GM21825 (cell line): Measurements from ENCODE around the gene GLIPR1.
"Not testable (repeated sequence)": the region's sequence is repeated elsewhere in the genome, so short reads cannot be mapped to it uniquely, and the experiment has no call there.

Experiments used
- ATAC-seq: cut with Tn5 transposase; IDR thresholded peaks from one replicate; pipeline ENCODE4 v1.9.1; 2021; ENCODE audit warnings: mild to moderate bottlenecking, moderate library complexity; ENCODE audit not compliant: unreplicated experiment

GLIPR1 gene

DNA sequence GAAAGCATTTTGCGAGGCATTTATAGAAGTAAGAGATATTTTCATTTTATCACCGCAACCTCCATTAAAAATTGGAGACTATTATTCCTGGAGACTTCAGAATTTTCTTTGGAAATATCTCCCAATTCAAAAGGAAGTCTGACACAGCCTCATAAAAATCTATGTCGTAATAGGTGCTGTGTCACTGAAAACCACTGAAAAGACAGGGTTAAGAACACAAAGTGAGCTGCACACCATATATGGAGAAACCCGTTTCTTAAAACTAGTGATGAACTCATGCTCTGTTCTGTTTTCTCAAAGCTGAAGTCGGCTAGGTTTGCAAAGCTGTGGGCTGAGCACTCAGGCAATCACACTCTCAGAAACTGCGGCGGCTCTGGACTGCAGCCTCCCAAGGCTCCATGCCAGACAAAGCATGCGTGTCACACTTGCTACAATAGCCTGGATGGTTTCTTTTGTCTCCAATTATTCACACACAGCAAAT is at the start of gene GLIPR1:
Gene GLIPR1, plus strand, starts transcription at position 287 of the 481 bp plus-strand sequence. Its CDS starts 126 bp downstream, at position 413.
- ATAC-seq = peak; percentile 84

DNA sequence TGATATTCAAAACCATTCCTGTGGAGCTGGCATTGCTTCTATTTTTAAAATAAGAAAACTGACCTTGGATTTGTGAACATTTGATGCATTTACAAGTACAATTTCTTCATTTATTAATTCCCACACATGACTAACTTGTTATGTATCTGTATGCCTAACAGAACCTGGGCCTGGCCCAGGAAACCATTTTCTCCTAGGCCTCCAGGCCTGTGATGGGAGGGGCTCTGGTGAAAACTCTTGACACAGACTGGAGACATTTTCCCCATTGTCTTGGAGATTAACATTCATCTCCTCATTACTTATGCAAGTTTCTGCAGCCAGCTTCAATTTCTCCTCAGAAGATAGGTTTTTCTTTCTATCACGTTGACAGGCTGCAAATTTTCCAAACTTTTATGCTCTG is 47.6 kb upstream of the GLIPR1 start:
- no peak for ATAC-seq

DNA sequence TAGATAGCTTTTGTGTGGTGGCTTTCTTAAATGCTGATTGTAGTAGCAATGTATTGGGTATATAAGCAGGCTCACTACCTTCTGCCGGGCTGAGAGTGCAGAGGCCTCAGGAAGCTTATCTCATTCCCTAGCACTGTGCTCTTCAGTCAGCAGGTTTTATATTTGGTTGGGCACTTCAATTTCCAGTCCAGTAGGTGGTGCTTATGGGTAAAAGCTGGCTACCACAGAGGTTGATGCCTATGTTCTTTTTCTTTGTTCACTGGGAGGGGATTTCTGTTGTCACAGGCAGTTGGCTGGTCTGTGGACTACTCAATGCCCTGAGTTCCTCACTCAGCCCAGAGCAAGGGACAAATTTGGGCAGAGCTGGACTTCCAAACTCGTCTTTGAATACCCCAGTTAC is 43.0 kb upstream of the GLIPR1 start:
- no peak for ATAC-seq

DNA sequence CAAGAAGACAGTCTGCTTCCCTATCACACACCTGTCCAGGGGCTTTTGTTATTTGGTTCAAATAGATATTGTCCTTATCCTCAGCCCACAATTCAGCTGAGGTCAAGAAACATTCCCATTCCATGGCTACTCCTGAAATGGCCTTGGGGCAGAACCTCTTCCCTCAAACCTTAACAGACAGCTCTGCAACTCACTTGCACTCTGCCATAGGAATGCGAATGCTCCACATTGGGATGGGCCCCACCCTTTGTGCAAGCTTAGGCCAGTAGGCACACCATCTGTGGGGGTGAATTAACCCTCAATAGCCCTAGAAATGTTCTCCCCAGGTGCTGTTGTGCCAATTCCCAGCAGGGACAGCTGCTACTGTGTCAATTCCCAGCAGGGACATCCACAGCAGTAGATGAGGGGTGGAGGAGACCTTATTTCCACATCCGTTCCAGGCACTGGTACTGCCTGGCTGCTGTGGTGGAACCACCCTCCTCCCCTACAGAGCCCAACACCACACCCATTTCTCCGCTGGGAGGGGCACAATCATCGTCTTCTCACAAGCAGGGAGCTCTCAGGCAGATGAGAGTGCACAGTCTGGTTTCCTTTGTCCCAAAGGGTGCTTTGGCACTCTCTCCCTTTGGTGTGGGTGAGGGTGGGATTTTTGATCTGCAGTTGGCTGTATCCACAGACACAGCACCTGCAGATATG is 42.3 kb upstream of the GLIPR1 start:
- no peak for ATAC-seq

DNA sequence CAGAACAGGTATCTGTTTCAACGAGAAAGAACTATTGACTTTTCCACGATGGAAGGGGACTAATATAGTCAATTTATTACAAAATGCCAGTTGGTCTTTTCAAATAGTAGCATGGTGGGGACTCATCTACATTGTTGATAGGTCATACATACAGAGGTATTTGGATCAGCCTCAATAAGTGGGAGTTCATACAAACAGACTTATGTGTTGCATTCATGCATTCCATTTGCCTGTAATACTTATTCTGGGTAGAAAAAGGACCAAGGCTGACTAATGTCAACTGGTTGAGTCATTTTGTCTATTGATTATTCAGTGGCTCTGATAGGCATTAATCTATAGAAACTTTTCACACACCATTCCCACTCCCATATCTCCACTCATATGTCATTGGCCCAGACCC is 41.5 kb upstream of the GLIPR1 start:
- ATAC-seq = no peak

DNA sequence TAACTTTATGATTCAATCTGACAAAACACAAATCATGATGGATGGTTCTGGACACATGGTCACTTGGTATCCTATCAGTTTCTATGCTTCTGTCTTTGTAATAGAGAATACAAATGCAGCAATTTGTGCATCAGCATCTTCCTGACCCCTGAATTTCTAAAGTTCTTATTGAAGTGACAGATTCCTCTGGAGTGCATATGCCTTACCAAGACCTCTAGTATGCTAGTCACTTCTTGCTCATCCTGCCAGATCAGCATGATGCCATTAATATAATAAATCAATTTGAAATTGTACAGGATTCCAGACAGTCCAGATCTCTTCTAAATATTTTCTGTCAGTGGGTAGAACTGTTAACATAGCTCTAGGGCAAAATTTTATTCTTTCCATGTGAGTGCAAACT is 40.6 kb upstream of the GLIPR1 start:
- ATAC-seq = no peak

DNA sequence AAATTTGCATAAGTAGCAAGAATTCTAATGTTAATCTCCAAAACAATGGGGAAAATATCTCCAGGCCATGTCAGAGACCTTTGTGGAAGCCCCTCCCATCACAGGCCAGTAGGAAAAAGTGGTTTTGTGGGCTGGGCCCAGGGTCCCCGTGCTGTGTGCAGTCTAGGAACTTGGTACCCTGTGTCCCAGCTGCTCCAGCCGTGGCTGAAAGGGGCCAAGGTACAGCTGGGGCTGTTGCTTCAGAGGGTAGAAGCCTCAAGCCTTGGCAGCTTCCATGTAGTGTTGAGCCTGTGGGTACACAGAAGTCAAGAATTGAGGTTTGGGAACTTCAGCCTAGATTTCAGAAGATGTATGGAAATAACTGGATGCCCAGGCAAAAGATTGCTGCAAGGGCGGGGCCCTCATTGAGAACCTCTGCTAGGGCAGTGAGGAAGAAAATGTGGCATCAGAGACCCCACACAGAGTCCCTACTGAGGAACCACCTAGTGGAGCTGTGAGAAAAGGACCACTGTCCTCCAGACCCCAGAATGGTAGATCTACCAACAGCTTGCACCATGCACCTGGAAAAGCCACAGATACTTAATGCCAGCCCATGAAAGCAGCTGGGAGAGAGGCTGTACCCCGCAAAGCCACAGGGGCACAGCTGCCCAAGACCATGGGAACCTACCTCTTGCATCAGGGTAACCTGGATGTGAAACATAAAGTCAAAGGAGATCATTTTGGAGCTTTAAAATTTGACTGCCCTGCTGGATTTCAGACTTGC is 38.7 kb upstream of the GLIPR1 start:
- not testable (repeated sequence) for ATAC-seq

DNA sequence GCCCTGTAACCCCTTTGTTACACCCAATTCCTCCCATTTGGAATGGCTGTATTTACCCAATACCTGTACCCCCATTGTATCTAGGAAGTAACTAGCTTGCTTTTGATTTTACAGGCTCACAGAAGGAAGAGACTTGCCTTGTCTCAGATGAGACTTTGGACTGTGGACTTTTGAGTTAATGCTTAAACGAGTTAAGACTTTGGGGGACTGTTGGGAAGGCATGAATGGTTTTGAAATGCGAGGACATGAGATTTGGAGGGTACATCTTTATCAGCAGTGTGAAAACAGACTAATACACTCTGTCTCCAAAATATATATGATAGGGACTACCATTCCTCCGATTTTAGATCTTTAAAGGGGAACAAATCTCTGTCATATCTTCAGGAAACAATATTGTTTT is 38.1 kb upstream of the GLIPR1 start:
- ATAC-seq = not testable (repeated sequence)

DNA sequence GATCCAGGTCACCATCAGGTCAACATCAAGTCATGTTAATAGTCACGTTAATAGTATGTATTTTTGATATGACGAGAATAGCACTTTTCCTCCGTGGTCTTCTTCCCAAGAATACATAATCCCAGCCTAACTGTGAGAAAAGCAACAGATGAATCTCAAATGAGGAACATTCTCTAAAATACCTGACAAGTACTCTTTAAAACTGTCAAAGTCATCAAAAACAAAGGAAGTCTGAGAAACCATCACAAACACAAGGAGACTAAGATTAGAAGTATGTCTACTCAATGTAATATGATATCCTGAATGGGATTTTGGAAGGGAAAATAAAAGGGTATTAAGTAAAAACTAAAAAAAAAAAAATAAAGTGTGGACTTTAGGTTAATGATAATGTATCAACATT is 36.8 kb upstream of the GLIPR1 start:
- no peak for ATAC-seq

DNA sequence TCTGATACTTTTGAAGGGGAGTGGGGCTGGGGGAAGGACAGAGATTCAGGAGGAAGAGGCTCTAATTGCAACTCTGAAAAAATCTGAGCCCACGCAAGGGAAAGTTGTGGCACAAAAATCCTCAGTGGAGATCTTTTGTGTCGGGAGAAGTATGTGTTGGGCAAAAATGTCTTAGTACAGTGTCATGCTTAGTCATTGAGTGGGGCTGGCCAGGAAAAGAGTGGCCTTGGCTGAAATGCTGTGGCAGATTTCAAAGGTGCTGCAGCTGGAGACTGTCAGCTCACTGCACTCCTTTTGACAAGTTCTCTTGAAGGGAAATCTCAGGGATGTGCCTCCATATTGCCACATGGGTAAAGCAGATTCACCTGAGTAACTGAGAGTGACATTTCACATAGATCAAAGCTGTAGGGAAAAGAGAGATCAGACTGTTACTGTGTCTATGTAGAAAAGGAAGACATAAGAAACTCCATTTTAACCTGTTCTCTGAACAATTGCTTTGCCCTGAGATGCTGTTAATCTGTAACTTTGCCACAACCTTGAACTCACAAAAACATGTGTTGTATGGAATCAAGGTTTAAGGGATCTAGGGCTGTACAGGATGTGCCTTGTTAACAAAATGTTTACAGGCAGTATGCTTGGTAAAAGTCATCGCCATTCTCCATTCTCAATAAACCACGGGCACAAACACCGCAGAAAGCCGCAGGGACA is 36.0 kb upstream of the GLIPR1 start:
- ATAC-seq = no peak

DNA sequence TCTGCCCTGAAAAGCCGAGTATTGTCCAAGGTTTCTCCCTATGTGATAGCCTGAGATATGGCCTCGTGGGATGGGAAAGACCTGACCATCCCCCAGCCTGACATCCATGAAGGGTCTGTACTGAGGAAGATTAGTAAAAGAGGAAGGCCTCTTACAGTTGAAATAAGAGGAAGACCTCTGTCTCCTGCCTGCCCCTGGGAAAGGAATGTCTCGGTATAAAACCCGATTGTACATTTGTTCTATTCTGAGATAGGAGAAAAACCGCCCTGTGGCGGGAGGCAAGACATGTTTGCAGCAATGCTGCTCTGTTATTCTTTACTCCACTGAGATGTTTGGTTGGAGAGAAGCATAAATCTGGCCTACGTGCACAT is 35.4 kb upstream of the GLIPR1 start:
- ATAC-seq = not testable (repeated sequence)

DNA sequence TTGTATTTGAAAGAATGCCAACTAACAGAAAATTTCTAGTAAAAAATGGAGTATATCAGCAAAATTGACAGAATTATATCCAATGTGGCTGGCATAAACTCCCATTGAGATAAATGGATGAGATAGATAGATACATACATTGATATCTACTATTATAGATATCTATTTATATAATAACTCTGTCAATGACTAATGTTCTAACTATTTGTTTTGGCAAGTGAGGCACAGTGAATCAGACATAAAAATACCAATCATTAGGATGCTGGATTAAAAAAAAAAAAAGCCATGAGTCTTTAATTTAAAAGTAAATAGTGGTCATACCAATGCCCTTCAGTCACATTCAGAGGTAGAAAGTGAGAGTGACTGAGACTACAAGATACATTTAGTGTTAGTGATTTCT is 33.7 kb upstream of the GLIPR1 start:
- no peak for ATAC-seq

DNA sequence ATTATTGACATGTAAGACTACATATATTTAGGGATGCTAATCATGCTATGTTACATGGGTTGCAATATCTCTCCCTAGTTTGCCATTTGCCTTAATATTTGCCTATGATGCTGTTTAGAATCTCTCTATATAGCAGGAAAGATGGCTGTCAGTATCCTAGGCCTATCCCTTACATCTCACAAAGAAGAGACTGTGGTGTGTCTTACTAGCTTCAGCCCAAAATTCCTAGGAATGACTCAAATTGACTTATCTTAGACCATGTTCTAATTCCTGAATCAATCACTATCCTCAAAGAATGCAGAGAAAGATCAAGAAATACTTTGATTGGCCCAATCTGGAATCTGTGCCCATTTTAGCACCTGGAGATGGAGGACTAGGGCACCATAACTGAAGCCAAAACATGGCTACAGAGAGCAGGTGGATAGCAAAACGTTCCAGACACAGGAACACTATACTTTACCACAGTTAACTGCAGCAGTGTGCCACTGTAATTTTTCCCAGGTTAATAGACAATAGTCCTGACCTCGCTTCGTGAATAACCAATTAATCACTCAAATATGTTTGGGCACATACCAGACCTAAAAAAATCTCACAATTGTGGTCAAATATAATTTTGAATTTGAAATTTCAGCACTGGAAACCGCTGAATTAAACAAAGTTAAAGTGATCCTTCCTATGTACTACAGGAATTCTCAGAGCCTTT is 32.7 kb upstream of the GLIPR1 start:
- no peak for ATAC-seq

DNA sequence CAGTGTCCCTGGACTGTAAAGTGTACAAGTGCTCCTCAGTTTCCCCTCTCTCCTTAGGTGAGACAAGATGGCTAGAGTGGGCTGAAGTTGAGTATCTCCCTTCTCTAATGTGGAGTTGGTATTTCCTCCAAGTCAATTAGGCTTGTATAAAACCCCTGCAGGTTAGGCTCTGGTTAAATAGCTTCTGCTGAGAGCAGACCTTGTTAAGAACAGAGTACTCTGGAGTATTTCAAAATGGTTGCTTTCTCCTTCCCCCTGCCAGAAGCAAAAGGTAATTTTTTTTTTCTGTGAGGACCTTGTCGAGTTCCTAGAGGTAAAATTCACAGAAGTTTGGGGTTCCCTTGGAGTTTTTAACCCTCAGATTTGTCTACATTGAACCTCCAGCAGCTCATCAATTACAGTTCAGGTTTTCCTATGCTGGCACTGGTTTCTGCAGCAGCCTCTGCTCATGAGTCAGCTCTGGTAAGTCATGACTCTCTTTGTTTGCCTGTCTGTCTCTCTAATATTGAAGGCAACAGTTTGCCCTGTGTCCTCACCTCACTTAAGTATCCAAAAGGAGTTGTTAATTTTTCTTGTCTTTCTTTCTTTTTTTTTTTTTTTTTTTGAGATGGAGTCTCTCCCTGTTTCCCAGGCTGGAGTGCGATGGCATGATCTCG is 27.8 kb upstream of the GLIPR1 start:
- no peak for ATAC-seq

DNA sequence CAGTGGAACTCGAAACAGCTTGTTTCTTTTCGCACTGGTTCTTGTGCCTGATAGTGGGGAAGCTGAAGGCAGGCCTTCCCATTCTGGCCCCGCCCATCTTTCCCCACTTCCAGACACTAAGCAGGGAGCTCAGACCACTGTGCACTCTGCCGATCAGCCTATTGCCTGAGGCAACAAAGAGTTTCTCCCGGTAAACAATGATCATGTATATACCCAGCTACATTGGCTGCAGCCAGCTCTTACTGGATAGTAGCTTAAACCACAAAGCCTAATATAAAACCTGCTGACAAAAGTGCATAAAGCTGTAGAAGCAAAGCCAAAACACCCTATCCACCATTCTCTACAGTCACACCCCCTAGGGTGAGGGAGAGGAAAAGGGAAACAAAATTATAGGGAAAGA is 24.7 kb upstream of the GLIPR1 start:
- ATAC-seq = no peak

DNA sequence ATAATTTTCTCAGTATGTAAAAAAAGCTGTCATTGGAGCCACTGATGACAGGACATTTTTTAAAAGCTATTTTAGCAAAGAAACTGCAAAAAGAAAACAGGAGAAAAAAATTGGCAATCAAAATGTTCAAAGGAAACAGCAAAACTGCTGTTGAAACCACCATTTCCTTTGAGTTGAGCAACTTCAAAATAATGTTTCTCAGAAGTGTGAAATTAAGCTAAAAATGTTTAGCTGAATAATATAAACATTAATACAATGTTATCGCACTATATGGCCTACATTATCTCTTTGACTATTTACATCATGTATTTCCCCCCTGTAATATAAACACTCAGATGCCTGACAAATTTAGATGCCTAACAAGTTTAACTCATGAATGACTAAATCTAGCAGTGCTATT is 23.4 kb upstream of the GLIPR1 start:
- no peak for ATAC-seq

DNA sequence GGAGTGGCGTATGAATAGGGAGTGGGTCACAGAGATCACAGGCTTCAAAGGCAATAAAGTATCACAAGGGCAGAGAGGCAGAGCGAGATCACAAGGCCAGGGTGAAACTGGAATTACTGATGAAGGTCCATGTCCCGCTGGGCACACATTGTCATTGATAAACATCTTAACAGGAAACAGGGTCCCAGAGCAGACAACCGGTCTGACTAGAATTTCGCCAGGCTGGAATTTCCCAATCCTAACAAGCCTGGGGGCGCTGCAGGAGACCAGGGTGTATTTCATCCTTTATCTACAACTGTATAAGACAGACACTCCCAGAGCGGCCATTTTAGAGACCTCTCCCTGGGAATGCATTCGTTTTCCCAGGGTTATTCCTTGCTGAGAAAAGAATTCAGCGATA is 22.7 kb upstream of the GLIPR1 start:
- ATAC-seq = not testable (repeated sequence)

DNA sequence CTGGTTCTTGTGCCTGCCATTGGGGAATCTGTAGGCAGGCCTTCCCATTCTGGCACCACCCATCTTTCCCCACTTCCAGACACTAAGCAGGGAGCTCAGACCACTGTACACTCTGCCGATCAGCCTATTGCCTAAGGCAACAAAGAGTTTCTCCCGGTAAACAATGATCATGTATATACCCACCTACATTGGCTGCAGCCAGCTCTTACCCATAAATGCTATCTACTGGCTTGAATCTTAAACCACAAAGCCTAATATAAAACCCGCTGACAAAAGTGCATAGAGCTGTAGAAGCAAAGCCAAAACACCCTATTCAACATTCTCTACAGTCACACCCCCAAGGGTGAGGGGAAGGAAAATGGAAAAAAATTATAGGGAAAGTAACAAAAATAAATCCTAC is 20.8 kb upstream of the GLIPR1 start:
- no peak for ATAC-seq

DNA sequence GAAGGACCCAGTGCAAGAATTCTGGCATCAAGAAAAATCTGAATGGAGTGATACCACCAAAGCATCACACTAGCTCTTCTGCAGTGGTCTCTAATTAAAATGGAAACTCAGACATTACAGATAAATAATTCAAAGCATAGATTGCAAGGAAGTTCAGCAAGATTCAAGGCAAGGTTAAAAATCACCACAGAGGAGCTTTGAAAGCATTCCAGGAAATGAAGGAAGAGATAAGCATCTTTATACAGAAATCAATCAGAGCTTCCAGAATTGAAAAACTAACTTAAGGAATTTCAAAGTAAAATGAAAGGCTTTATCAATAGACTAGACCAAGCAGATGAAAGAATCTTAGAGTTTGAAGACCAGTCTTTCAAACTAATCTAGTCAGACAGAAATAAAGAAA is 20.4 kb upstream of the GLIPR1 start:
- no peak for ATAC-seq
